Frontal cortex (tissue), 4 donors: ENCODE data around the gene KCNG1. TPM values are rescaled to one million over a fixed set of nuclear protein-coding genes. Genes with fewer than 3 reads are reported as not detected.

ENCODE experiments used
- DNase-seq, 2 donors: peaks; one replicate each; pipeline ENCODE4 v3.0.0; 2012; ENCODE audit warnings: low spot score in 2 of 2
- FAIRE-seq: peaks from 2 replicates; lab custom pipeline; 2012; peaks lifted over from hg19 to GRCh38; lab: Jason Lieb, UNC
- total RNA-seq: library from RNA; depleted of rRNA; stranded (reverse); fragments of >200 nt; gene quantifications from one replicate; pipeline ENCODE4 v1.2.3, GENCODE V29; 2014
- donor health status: control.
- donor health status: control.
- donor health status: control.

The KCNG1 gene
- total RNA-seq, 1 donor from 2014 or later: 22.4 TPM

DNA sequence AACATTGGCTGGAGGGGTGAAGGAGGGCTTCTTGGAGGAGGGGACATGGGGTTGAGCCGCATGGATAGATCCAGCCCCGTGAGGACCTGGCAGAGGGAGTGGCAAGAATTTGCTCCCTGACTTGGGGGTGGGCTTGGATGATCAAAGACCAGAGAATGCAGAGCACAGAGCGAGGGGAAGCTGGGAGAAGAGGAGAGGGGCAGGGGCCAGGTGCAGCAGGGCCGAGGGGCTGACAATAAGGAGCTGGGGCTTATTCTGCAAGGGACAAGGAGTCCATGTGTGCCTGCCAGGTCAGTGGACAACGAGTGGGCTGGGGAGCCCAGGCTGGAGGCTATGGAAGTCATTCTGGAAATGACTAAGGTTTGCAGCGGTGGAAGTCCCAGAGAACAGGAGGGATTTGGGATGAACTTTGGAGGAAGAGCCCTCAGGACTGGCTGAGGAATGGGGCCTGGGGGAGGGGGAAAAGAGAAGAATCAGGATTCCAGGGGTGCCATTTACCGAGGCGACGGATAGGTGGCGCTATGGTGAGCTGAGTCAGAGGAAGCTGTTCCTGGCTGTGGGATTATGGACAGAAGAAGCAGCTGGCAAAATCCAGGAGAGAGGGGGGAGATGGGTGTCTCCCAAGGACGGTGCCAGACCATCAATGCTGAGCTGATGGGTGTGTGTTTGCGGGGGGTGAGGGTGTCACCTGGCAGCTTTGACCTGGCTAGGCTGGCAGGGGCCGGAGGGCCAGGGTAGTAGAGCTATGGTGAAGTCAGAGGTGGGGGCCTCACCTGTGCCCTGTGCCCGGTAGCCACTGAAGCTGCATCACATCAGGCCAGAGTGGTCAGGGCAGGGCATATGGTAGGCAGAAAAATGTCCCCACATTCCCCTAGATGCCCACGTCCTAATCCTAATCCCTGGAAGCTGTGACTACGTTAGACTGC lies 7.8 kb downstream of the KCNG1 start:
- no peak for FAIRE-seq
- peak; percentile 44 to 58 for DNase-seq

DNA sequence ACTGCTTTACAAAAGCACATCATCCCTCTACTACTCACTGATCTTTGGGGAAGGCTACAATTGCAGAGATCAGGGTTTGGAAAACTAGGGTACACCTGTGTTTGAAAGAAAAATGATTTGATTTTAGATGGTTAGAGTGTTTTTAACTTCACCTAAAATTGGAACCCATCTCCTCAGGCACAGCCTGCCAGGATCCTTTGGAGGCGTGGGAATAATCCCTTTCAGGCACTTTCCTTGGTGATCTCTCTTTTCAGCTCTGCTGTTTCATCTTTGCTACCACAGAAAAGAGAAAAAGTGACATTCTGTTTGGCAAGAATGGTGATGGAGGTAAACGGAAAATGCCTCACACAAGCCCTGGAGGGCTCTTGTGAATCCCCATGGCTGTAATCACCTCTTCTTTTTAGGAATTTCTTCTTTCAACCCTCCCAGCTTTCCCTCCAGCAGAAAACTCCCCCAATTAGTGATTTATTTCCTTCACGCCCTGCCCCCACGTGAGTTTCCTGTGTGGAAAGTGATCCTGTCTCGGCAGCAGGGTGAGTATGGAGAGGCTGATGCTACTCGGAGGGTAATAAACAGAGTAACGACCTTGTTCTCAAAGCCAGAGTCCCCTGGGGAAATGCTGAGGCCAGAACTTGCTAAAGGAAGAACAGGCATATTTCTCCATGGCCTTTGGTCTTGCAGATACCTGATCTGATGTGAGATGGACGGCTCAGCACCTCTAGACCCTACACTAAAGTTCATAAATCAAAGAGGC lies 9.2 kb downstream of the KCNG1 start:
- no peak for FAIRE-seq
- no peak for DNase-seq

DNA sequence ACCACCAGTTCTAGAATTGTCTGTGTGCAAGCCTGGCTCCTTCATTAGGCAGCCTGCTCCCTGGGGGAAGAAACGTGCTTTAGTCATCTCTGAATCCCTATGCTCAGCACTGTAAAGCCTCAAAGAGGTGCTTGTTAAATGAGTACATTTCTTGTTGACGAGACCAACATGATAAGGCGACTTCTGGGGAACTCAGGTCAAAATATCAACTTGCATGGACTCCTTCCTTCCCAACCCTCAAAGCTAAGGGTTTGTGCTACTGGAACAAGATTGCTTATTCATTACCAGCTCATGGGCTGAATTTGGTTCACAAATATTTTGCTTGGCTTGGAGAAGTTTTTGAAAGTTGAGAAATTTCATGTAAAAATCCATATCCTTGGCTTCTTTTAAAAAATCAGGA lies 10.6 kb downstream of the KCNG1 start:
- no peak for FAIRE-seq
- DNase-seq: no peak

- DNase-seq (no peak), FAIRE-seq (no peak)
Measured at GRCh38 chr20:51011479-51011878, 11.4 kb downstream of the KCNG1 start.

DNA sequence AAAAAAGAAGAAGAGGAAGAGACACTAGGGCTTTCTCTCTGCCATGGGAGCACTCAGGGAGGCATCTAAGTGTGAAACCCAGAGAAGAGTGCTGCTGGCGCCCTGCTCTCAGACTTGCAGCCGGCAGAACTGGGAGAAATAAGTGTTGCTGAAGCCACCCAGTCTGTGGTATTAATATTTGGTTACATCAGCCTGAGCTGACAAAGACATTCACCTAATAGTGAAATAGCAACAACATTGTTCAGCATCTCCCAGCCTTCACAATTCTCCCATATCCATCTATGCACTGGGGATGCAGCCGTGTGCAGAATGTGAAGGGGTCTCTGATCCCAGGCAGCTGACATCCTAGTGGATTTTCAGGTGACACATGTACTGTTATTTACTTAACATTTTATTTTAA lies 12.0 kb downstream of the KCNG1 start:
- no peak for FAIRE-seq
- no peak for DNase-seq

DNA sequence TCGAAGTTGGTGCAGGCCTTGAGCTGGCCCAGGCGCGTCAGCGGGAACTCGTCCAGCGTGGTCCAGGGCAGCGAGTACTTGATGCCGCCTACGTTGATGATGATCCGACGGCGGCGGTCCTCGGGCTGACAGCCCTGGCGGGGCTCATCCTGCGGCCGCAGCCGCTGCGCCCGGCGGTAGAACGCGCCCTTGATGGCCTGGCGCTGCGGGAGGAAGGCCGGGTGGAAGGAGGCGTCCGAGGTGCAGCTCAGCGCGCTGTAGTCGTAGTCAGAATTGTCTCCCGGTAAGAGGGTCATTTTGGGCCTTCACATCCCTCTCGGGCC lies 12.9 kb downstream of the KCNG1 start:
- FAIRE-seq: no peak

DNA sequence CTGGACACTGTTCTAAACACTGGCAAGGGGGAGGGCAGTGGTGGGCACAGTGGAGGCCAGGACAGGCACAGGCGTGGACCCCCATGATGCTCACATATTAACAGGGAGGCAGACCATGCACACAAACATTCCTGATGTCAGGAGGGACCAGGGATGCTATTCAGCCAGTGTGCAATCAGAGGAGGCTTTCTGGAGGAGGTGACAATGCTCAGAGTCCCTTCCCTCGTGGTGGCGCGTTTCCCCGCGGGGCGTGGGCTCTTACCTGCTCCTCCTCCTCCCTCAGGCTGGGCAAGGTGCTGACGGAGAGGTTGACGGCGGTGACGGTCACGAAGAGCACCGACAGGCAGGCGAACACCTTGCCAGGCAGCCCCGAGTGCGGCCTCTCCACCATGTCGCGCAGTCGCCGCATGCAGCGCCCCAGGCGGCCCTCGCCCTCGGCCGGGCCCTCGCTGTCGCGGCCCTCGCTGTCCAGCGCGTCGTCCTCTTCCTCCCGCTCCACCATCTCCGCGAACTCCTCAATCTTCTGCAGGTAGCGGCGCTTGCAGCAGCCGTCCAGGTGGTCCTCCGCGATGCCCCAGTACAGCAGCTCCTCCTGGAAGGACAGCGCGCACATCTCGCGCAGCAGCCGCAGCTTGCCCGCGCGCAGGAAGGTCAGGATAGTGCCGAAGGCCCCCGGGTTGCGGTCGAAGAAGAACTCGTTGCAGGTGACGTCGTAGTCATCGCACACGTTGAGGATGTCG lies 13.4 kb downstream of the KCNG1 start:
- FAIRE-seq: no peak

More for the DNA sequence above, 12.9 kb downstream of the KCNG1 start:
- DNase-seq: no peak

DNA sequence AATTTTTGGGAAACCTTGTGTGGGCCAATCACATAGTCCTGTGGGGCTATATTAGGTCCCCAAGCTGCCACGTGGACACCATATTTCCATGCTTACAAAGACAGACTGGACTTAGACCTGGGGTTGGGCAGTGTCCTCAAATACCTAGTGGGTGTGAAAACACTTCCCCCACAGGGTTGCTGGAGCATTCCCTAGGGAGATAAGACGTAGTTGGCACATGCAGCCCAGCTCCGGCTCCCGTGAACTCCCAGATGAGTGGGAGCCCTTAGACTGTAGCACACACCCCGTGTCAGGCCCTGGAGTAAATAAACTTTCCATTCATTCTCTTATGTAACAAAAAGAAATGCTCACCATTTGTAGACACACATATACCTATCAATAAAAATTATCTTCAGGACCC lies 14.2 kb downstream of the KCNG1 start:
- DNase-seq: no peak
- FAIRE-seq: no peak

More for the DNA sequence above, 13.4 kb downstream of the KCNG1 start:
- no peak for DNase-seq

GRCh38 chr20:51005214-51005613 lies 17.7 kb downstream of the KCNG1 start:
- no peak for FAIRE-seq
- no peak for DNase-seq

DNA sequence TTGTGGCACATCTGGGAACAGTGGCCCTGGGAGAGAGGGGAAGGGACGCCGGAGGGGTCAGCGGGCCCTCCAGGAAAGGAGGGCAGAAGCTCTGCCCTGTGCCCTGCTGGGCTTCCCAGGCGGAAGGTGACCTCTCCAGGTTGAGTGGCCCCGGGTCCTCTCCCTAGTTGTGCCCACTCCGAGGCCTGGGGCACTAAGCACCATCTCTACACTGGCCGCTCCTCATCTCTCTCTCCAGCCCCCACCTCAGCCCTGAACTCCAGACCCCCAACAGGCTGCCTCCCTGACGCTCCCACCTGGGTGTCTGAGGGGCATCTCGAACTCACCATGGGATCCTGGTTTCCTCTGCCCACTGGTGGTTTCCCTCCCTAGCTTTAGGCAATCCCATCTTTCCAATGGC lies 18.1 kb downstream of the KCNG1 start:
- FAIRE-seq (no peak), DNase-seq (no peak)

- FAIRE-seq: no peak
Measured at GRCh38 chr20:51004305-51004727, 18.6 kb downstream of the KCNG1 start.

GRCh38 chr20:51003753-51004152 lies 19.2 kb downstream of the KCNG1 start:
- DNase-seq (no peak), FAIRE-seq (no peak)

More at GRCh38 chr20:51004305-51004727, 18.6 kb downstream of the KCNG1 start:
- DNase-seq: no peak

DNA sequence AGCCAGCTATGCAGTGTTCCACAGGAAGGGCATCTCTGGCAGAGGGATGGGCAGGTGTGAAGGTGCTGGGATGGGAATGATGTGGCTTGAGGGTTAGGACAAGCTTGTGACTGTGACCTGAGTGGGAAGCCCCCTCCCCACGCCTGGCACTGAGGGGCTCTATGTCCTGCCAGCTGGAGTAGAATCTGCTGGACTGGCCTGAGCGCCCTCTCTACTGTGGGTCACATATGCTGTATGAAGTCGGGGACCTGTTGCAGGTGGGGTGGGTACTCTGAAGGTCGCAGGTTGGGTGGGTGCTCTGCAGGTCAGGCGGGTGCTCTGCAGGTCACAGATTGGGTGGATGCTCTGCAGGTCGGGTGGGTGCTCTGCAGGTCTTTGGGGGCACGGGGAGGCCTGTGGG lies 20.3 kb downstream of the KCNG1 start:
- DNase-seq (no peak), FAIRE-seq (no peak)

GRCh38 chr20:51001430-51002265 lies 21.3 kb downstream of the KCNG1 start:
- DNase-seq (no peak), FAIRE-seq (no peak)

DNA sequence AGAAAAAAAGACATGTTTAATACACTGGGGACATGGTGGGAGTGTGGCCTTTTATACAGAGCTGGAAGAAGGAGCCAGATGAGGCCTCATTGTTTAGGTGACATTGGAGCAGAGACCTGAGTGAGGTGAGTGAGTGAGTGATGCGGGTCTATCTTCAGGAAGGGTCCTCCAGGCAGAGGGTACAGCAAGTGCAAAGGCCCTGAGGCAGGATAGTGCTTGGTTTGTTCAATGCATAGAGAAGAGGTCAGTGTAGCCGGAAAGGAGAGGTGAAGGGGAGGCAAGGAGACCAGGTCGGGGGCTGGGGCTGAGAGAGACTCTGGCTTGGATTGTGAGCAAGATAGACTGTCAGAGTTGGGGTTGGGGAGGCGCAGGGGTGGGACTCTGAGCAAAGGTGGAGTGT lies 23.6 kb downstream of the KCNG1 start:
- DNase-seq (no peak), FAIRE-seq (no peak)

DNA sequence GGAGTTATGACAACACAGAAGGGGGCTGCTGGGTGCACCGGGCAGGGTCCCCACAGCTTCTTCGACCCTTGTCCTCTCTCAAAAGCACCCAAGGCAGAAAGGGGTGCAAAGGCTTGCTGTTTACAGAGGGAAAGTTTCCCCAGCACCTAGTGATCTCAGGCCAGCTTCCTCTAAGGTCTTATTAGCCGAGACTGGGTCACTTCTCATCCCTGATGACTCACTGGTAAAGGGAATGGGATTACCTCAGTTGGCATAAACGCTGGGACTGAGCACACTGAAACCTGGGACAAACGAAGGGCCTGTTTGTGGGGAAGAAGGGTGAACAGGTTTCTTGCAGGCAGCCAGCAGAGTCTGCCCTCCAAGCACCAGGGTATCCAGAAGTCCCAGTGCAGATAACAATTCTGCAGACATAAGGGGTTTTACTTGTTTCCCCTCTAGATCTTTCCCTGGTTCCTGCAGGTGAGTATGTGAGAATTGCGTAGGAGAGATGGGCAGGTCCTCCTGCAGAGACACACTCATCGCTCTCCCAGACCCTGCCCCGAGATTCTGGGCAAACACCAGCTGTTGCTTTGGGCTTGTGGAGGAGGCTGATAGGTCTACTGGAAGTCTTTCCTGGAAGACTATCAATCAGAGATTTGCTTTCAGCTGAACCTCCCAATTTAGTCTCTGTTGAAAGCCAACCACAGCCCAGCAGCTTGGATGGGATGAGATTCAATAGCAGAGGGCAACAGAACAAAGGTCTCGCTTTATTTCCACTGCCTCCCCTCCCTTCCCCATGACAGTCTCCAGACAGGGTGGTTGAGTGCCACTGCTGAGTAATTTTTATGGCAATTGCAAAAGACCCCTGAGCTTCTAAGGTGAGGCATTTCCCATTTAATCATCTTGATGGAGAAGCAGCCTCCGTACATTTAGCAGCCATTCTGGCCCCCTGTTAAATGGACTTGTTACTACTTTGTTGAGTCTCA lies 25.7 kb downstream of the KCNG1 start:
- FAIRE-seq: no peak
- no peak for DNase-seq

DNA sequence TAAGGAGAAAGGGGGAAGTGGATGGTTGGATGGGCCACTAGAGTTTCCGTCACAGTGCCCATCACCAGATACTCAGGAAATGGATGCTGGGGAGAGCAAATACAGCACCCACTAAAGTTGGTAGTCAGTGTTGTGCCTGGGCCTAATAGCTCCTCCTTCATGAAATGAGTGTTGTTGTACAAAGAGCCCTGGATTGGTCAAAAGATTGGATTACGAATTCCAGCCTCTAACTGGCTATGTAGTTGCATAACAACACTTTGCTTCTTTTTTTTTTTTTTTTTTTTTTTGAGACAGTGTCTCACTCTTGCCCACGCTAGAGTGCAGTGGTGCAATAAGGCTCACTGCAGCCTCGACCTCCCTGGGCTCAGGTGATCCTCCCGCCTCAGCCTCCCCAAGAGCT lies 27.4 kb downstream of the KCNG1 start:
- no peak for FAIRE-seq
- no peak for DNase-seq

GRCh38 chr20:50993876-50994275 lies 29.0 kb downstream of the KCNG1 start:
- no peak for FAIRE-seq
- DNase-seq: no peak
